ENCODE measurements around the gene PMEPA1. TPM values are rescaled to one million over a fixed set of nuclear protein-coding genes. Genes with fewer than 3 reads are reported as not detected.

PMEPA1 gene
- total RNA-seq, 1 donor from 2014 or later: 0.57 TPM

GRCh38 chr20:57650756-57651483 lies 58.9 kb downstream of the PMEPA1 start:
- Mint-ChIP-seq H3K27ac (no peak overlapping the region), H3K27me3 (ENCODE audit: insufficient read depth) (peaks cover 10% of the 10 kb centered on the region), H3K4me3 (no peak overlapping the region), H3K4me1 (ENCODE audit: low read depth) (no peaks in the 10 kb centered on the region), H3K36me3 (ENCODE audit: low read depth) (no peaks in the 10 kb centered on the region), H3K9me3 (no peaks in the 10 kb centered on the region)
- intact Hi-C loops (cut with micrococcal nuclease): no loop called here
- DNase-seq (ENCODE audit: low spot score): no peak

- intact Hi-C loops (cut with micrococcal nuclease): no loop called here
- Mint-ChIP-seq H3K36me3 (ENCODE audit: low read depth) (no peaks in the 10 kb centered on the region), H3K27me3 (ENCODE audit: insufficient read depth) (peaks cover 13% of the 10 kb centered on the region), H3K27ac (no peak overlapping the region), H3K9me3 (no peaks in the 10 kb centered on the region), H3K4me1 (ENCODE audit: low read depth) (no peaks in the 10 kb centered on the region), H3K4me3 (no peak overlapping the region)
- DNase-seq (ENCODE audit: low spot score): no peak
These were observed 59.5 kb downstream of the PMEPA1 start for GRCh38 chr20:57650266-57650665.

- Mint-ChIP-seq H3K9me3 (no peaks in the 10 kb centered on the region), H3K4me3 (no peak overlapping the region), H3K36me3 (ENCODE audit: low read depth) (no peaks in the 10 kb centered on the region), H3K4me1 (ENCODE audit: low read depth) (no peaks in the 10 kb centered on the region), H3K27ac (no peak overlapping the region), H3K27me3 (ENCODE audit: insufficient read depth) (peaks cover 17% of the 10 kb centered on the region)
- intact Hi-C loops (cut with micrococcal nuclease): no loop called here
- no peak for DNase-seq (ENCODE audit: low spot score)
These were observed 60.2 kb downstream of the PMEPA1 start for GRCh38 chr20:57649617-57650015.

GRCh38 chr20:57648878-57649616 lies 60.8 kb downstream of the PMEPA1 start:
- Mint-ChIP-seq H3K4me1 (ENCODE audit: low read depth) (no peaks in the 10 kb centered on the region), H3K9me3 (no peaks in the 10 kb centered on the region), H3K36me3 (ENCODE audit: low read depth) (no peaks in the 10 kb centered on the region), H3K27ac (no peak overlapping the region), H3K27me3 (ENCODE audit: insufficient read depth) (peaks cover 21% of the 10 kb centered on the region), H3K4me3 (no peak overlapping the region)
- DNase-seq (ENCODE audit: low spot score): no peak
- intact Hi-C loops (cut with micrococcal nuclease): no loop called here

GRCh38 chr20:57647933-57648785 lies 61.7 kb downstream of the PMEPA1 start:
- H3K36me3 Mint-ChIP-seq (ENCODE audit: low read depth): no peaks in the 10 kb centered on the region
- no peak overlapping the region for H3K27ac Mint-ChIP-seq
- intact Hi-C loops (cut with micrococcal nuclease): no loop called here
- no peaks in the 10 kb centered on the region for H3K4me1 Mint-ChIP-seq (ENCODE audit: low read depth)
- DNase-seq (ENCODE audit: low spot score): no peak
- no peak overlapping the region for H3K4me3 Mint-ChIP-seq
- H3K9me3 Mint-ChIP-seq: no peaks in the 10 kb centered on the region
- peaks cover 23% of the 10 kb centered on the region for H3K27me3 Mint-ChIP-seq (ENCODE audit: insufficient read depth)

- DNase-seq (ENCODE audit: low spot score): no peak
- no peak overlapping the region for H3K27ac Mint-ChIP-seq
- no peaks in the 10 kb centered on the region for H3K36me3 Mint-ChIP-seq (ENCODE audit: low read depth)
- no peaks in the 10 kb centered on the region for H3K9me3 Mint-ChIP-seq
- H3K4me3 Mint-ChIP-seq: no peak overlapping the region
- H3K4me1 Mint-ChIP-seq (ENCODE audit: low read depth): no peaks in the 10 kb centered on the region
- intact Hi-C loops (cut with micrococcal nuclease): no loop called here
- peaks cover 29% of the 10 kb centered on the region for H3K27me3 Mint-ChIP-seq (ENCODE audit: insufficient read depth)
These were observed 62.5 kb downstream of the PMEPA1 start for GRCh38 chr20:57647006-57647932.

GRCh38 chr20:57638895-57639236 lies 70.9 kb downstream of the PMEPA1 start:
- Mint-ChIP-seq H3K4me3 (no peak overlapping the region), H3K4me1 (ENCODE audit: low read depth) (peaks cover 11% of the 10 kb centered on the region), H3K36me3 (ENCODE audit: low read depth) (no peaks in the 10 kb centered on the region), H3K27me3 (ENCODE audit: insufficient read depth) (peaks cover 68% of the 10 kb centered on the region), H3K9me3 (peaks cover 23% of the 10 kb centered on the region), H3K27ac (no peak overlapping the region)
- no peak for DNase-seq (ENCODE audit: low spot score)
- intact Hi-C loops (cut with micrococcal nuclease): no loop called here

GRCh38 chr20:57638173-57638894 lies 71.5 kb downstream of the PMEPA1 start:
- H3K4me3 Mint-ChIP-seq: no peak overlapping the region
- no peak overlapping the region for H3K27ac Mint-ChIP-seq
- intact Hi-C loops (cut with micrococcal nuclease): no loop called here
- peaks cover 14% of the 10 kb centered on the region for H3K4me1 Mint-ChIP-seq (ENCODE audit: low read depth)
- H3K9me3 Mint-ChIP-seq: peaks cover 25% of the 10 kb centered on the region
- H3K27me3 Mint-ChIP-seq (ENCODE audit: insufficient read depth): peaks cover 70% of the 10 kb centered on the region
- no peak for DNase-seq (ENCODE audit: low spot score)
- H3K36me3 Mint-ChIP-seq (ENCODE audit: low read depth): no peaks in the 10 kb centered on the region

- H3K4me1 Mint-ChIP-seq (ENCODE audit: low read depth): peaks cover 29% of the 10 kb centered on the region
- H3K9me3 Mint-ChIP-seq: peaks cover 31% of the 10 kb centered on the region
- H3K27me3 Mint-ChIP-seq (ENCODE audit: insufficient read depth): peaks cover 76% of the 10 kb centered on the region
- DNase-seq (ENCODE audit: low spot score): peak; percentile 17
- no peaks in the 10 kb centered on the region for H3K36me3 Mint-ChIP-seq (ENCODE audit: low read depth)
- no peak overlapping the region for H3K4me3 Mint-ChIP-seq
- intact Hi-C loops (cut with micrococcal nuclease): loop anchor here (2.0 kb wide), 1 partner anchor 15 kb away; no protein-coding TSS in a partner anchor
- H3K27ac Mint-ChIP-seq: no peak overlapping the region
These were observed 75.8 kb downstream of the PMEPA1 start for GRCh38 chr20:57633945-57634491.

GRCh38 chr20:57632286-57632685 lies 77.5 kb downstream of the PMEPA1 start:
- intact Hi-C loops (cut with micrococcal nuclease): no loop called here
- H3K9me3 Mint-ChIP-seq: peaks cover 25% of the 10 kb centered on the region
- no peak for DNase-seq (ENCODE audit: low spot score)
- H3K27ac Mint-ChIP-seq: no peak overlapping the region
- H3K27me3 Mint-ChIP-seq (ENCODE audit: insufficient read depth): peaks cover 68% of the 10 kb centered on the region
- no peak overlapping the region for H3K4me3 Mint-ChIP-seq
- H3K36me3 Mint-ChIP-seq (ENCODE audit: low read depth): no peaks in the 10 kb centered on the region
- peaks cover 41% of the 10 kb centered on the region for H3K4me1 Mint-ChIP-seq (ENCODE audit: low read depth)

- Mint-ChIP-seq H3K27me3 (ENCODE audit: insufficient read depth) (peaks cover 52% of the 10 kb centered on the region), H3K27ac (peak overlapping the region; percentile 21)
- no peak for DNase-seq (ENCODE audit: low spot score)
These were observed 79.8 kb downstream of the PMEPA1 start for GRCh38 chr20:57630061-57630460.

More at GRCh38 chr20:57630061-57630460, 79.8 kb downstream of the PMEPA1 start:
- intact Hi-C loops (cut with micrococcal nuclease): no loop called here
- Mint-ChIP-seq H3K4me3 (peak overlapping the region; percentile 38), H3K36me3 (ENCODE audit: low read depth) (peaks cover 5% of the 10 kb centered on the region), H3K9me3 (peaks cover 15% of the 10 kb centered on the region), H3K4me1 (ENCODE audit: low read depth) (peaks cover 51% of the 10 kb centered on the region)
